ENCODE measurements around the gene GULP1. TPM values are rescaled to one million over a fixed set of nuclear protein-coding genes. Genes with fewer than 3 reads are reported as not detected.

Gene GULP1
- total RNA-seq, 1 experiment from 2014 or later = 75.1 TPM

- TF ChIP-seq ZNF138 (CRISPR knock-in tag; conservative IDR thresholded peaks at IDR 0.05) = no peak
- TF ChIP-seq FOXK1 (CRISPR knock-in tag; IDR thresholded peaks at IDR 0.05) = no peak
- TF ChIP-seq, protein P1, sequence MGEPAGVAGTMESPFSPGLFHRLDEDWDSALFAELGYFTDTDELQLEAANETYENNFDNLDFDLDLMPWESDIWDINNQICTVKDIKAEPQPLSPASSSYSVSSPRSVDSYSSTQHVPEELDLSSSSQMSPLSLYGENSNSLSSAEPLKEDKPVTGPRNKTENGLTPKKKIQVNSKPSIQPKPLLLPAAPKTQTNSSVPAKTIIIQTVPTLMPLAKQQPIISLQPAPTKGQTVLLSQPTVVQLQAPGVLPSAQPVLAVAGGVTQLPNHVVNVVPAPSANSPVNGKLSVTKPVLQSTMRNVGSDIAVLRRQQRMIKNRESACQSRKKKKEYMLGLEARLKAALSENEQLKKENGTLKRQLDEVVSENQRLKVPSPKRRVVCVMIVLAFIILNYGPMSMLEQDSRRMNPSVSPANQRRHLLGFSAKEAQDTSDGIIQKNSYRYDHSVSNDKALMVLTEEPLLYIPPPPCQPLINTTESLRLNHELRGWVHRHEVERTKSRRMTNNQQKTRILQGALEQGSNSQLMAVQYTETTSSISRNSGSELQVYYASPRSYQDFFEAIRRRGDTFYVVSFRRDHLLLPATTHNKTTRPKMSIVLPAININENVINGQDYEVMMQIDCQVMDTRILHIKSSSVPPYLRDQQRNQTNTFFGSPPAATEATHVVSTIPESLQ (CRISPR knock-in tag; IDR thresholded peaks at IDR 0.05) = no peak
- no peak for TF ChIP-seq ZNF219 (CRISPR knock-in tag; IDR thresholded peaks at IDR 0.05; ENCODE audit: borderline replicate concordance)
- TF ChIP-seq ZNF416 (CRISPR knock-in tag; IDR thresholded peaks at IDR 0.05) = no peak
- no peak for TF ChIP-seq TP53 (CRISPR knock-in tag; IDR thresholded peaks at IDR 0.05)
- TF ChIP-seq, protein P2, sequence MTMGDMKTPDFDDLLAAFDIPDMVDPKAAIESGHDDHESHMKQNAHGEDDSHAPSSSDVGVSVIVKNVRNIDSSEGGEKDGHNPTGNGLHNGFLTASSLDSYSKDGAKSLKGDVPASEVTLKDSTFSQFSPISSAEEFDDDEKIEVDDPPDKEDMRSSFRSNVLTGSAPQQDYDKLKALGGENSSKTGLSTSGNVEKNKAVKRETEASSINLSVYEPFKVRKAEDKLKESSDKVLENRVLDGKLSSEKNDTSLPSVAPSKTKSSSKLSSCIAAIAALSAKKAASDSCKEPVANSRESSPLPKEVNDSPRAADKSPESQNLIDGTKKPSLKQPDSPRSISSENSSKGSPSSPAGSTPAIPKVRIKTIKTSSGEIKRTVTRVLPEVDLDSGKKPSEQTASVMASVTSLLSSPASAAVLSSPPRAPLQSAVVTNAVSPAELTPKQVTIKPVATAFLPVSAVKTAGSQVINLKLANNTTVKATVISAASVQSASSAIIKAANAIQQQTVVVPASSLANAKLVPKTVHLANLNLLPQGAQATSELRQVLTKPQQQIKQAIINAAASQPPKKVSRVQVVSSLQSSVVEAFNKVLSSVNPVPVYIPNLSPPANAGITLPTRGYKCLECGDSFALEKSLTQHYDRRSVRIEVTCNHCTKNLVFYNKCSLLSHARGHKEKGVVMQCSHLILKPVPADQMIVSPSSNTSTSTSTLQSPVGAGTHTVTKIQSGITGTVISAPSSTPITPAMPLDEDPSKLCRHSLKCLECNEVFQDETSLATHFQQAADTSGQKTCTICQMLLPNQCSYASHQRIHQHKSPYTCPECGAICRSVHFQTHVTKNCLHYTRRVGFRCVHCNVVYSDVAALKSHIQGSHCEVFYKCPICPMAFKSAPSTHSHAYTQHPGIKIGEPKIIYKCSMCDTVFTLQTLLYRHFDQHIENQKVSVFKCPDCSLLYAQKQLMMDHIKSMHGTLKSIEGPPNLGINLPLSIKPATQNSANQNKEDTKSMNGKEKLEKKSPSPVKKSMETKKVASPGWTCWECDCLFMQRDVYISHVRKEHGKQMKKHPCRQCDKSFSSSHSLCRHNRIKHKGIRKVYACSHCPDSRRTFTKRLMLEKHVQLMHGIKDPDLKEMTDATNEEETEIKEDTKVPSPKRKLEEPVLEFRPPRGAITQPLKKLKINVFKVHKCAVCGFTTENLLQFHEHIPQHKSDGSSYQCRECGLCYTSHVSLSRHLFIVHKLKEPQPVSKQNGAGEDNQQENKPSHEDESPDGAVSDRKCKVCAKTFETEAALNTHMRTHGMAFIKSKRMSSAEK (CRISPR knock-in tag; IDR thresholded peaks at IDR 0.05; ENCODE audit: borderline replicate concordance) = no peak
- TF ChIP-seq ZBTB43 (CRISPR knock-in tag; IDR thresholded peaks at IDR 0.05) = no peak
- no peak for TF ChIP-seq OVOL2 (CRISPR knock-in tag; IDR thresholded peaks at IDR 0.05; ENCODE audit: borderline replicate concordance)
These were observed 331.1 kb downstream of the GULP1 start (continued) for GRCh38 chr2:188622601-188623260.

- Mint-ChIP-seq H3K36me3 (no peaks in the 10 kb centered on the region), H3K4me3 (no peak overlapping the region), H3K27ac (no peak overlapping the region), H3K9me3 (peaks cover 5% of the 10 kb centered on the region; the same call in 1 of the 2 replicates), H3K4me1 (no peaks in the 10 kb centered on the region), H3K27me3 (ENCODE audit: low read depth) (no peaks in the 10 kb centered on the region)
- TF ChIP-seq ATF1 (CRISPR knock-in tag; IDR thresholded peaks at IDR 0.05) = no peak
- TF ChIP-seq RELA (CRISPR knock-in tag; IDR thresholded peaks at IDR 0.05; ENCODE audit: borderline replicate concordance) = no peak
- TF ChIP-seq OVOL2 (CRISPR knock-in tag; IDR thresholded peaks at IDR 0.05; ENCODE audit: borderline replicate concordance) = no peak
- no peak for TF ChIP-seq AFF4 (CRISPR knock-in tag; IDR thresholded peaks at IDR 0.05; ENCODE audit: borderline replicate concordance)
- TF ChIP-seq, protein P3, sequence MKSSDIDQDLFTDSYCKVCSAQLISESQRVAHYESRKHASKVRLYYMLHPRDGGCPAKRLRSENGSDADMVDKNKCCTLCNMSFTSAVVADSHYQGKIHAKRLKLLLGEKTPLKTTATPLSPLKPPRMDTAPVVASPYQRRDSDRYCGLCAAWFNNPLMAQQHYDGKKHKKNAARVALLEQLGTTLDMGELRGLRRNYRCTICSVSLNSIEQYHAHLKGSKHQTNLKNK (CRISPR knock-in tag; IDR thresholded peaks at IDR 0.05) = no peak
- TF ChIP-seq SMAD4 (CRISPR knock-in tag; IDR thresholded peaks at IDR 0.05) = no peak
- TF ChIP-seq HMGXB4 (CRISPR knock-in tag; IDR thresholded peaks at IDR 0.05) = no peak
- no peak for ATAC-seq
- DNase-seq (ENCODE audit: low spot score) = no peak
- CTCF ChIA-PET = no interaction called here
- POLR2A ChIA-PET = no interaction called here
These were observed 332.4 kb downstream of the GULP1 start for GRCh38 chr2:188623995-188624643.

Data from WTC11 (cell line).